ENCODE results near the gene SOX6.

SOX6 gene

GRCh38 chr11:15918212-15918611, 438.1 kb downstream of the SOX6 start:
- FAIRE-seq (no peak), DNase-seq (ENCODE audit: insufficient read length, low spot score) (no peak)
- no peak for TF ChIP-seq CTCF (IDR thresholded peaks at IDR 0.05; ENCODE audit: insufficient read depth, missing control alignments)
